ENCODE data around the gene SLC25A33.

The SLC25A33 gene

GRCh38 chr1:9593492-9594465, 54.5 kb downstream of the SLC25A33 start:
- DNase-seq (ENCODE audit: extremely low read depth, low read depth): no peak
- TF ChIP-seq CTCF (IDR thresholded peaks at IDR 0.05; ENCODE audit: low read depth, low read length): no peak

GRCh38 chr1:9594471-9595155, 55.3 kb downstream of the SLC25A33 start:
- no peak for DNase-seq (ENCODE audit: extremely low read depth, low read depth)
- no peak for TF ChIP-seq CTCF (IDR thresholded peaks at IDR 0.05; ENCODE audit: low read depth, low read length)

GRCh38 chr1:9595156-9595967, 56.1 kb downstream of the SLC25A33 start:
- no peak for TF ChIP-seq CTCF (IDR thresholded peaks at IDR 0.05; ENCODE audit: low read depth, low read length)
- DNase-seq (ENCODE audit: extremely low read depth, low read depth): no peak

- no peak for DNase-seq (ENCODE audit: extremely low read depth, low read depth)
- no peak for TF ChIP-seq CTCF (IDR thresholded peaks at IDR 0.05; ENCODE audit: low read depth, low read length)
Measured at GRCh38 chr1:9595968-9596340, 56.7 kb downstream of the SLC25A33 start.

GRCh38 chr1:9596415-9597123, 57.3 kb downstream of the SLC25A33 start:
- TF ChIP-seq CTCF (IDR thresholded peaks at IDR 0.05; ENCODE audit: low read depth, low read length): no peak
- no peak for DNase-seq (ENCODE audit: extremely low read depth, low read depth)

GRCh38 chr1:9597361-9598315, 58.4 kb downstream of the SLC25A33 start:
- TF ChIP-seq CTCF (IDR thresholded peaks at IDR 0.05; ENCODE audit: low read depth, low read length): no peak

More at GRCh38 chr1:9597361-9598315, 58.4 kb downstream of the SLC25A33 start:
- DNase-seq (ENCODE audit: extremely low read depth, low read depth): no peak
